ENCODE results near the gene PDK2.
"Not testable (repeated sequence)": the region's sequence is repeated elsewhere in the genome, so short reads cannot be mapped to it uniquely, and the experiment has no call there.

PDK2 gene

GRCh38 chr17:50059256-50059655 lies 35.9 kb upstream of the PDK2 start:
- no peak for DNase-seq

GRCh38 chr17:50059759-50060273 lies 35.3 kb upstream of the PDK2 start:
- DNase-seq: no peak

GRCh38 chr17:50060951-50061712 lies 34.0 kb upstream of the PDK2 start:
- no peak for DNase-seq

- DNase-seq: not testable (repeated sequence)
Measured at GRCh38 chr17:50061713-50062045, 33.5 kb upstream of the PDK2 start.

GRCh38 chr17:50062293-50063243 lies 32.6 kb upstream of the PDK2 start:
- DNase-seq: no peak

- DNase-seq: no peak
Measured at GRCh38 chr17:50063561-50064252, 31.4 kb upstream of the PDK2 start.

- DNase-seq: no peak
Measured at GRCh38 chr17:50064253-50065001, 30.7 kb upstream of the PDK2 start.

- DNase-seq: no peak
Measured at GRCh38 chr17:50065056-50065455, 30.1 kb upstream of the PDK2 start.

- no peak for DNase-seq
Measured at GRCh38 chr17:50066995-50067394, 28.2 kb upstream of the PDK2 start.

- no peak for DNase-seq
Measured at GRCh38 chr17:50067996-50068395, 27.2 kb upstream of the PDK2 start.

- DNase-seq: no peak
Measured at GRCh38 chr17:50070908-50071680, 24.1 kb upstream of the PDK2 start.

GRCh38 chr17:50071692-50072091 lies 23.5 kb upstream of the PDK2 start:
- no peak for DNase-seq

- no peak for DNase-seq
Measured at GRCh38 chr17:50072130-50072529, 23.0 kb upstream of the PDK2 start.

- DNase-seq: no peak
Measured at GRCh38 chr17:50072925-50073324, 22.2 kb upstream of the PDK2 start.

- DNase-seq: no peak
Measured at GRCh38 chr17:50074227-50074626, 20.9 kb upstream of the PDK2 start.

- no peak for DNase-seq
Measured at GRCh38 chr17:50075446-50076032, 19.6 kb upstream of the PDK2 start.

GRCh38 chr17:50076221-50076590 lies 18.9 kb upstream of the PDK2 start:
- DNase-seq: no peak

- DNase-seq: no peak
Measured at GRCh38 chr17:50076591-50077235, 18.4 kb upstream of the PDK2 start.

GRCh38 chr17:50078430-50078829 lies 16.7 kb upstream of the PDK2 start:
- DNase-seq: no peak

GRCh38 chr17:50079334-50080095 lies 15.6 kb upstream of the PDK2 start:
- DNase-seq: peak; percentile 61

All from OCI-M1 (cell line).